OCI-LY3 (cell line): ENCODE data around the gene OR9G1.

Source experiments
- H2AFZ ChIP-seq: fragments of 200-600, 300-600 bp; shearing (Covaris generic); 2 replicates; pipeline ENCODE4 v1.6.0; 2014; ENCODE audit warnings: antibody characterized with exemption, low read depth, low read length
- H3K27ac ChIP-seq: fragments of 200-600, 300-600 bp; sonication (generic); 2 replicates; pipeline ENCODE4 v1.5.1; 2014; ENCODE audit warnings: mild to moderate bottlenecking, low read length, moderate library complexity, mixed read lengths
- H3K27me3 ChIP-seq: fragments of 200-600, 300-600 bp; sonication (generic); 2 replicates; pipeline ENCODE4 v1.6.1; 2014; ENCODE audit warnings: low read depth, low read length, mixed read lengths
- H3K36me3 ChIP-seq: fragments of 200-600, 300-600 bp; sonication (generic); replicated peaks from 2 replicates; pipeline ENCODE3; 2014; ENCODE audit warnings: low read depth, low read length, mixed read lengths
- H3K4me1 ChIP-seq: fragments of 300-600, 200-600 bp; sonication (generic); 2 replicates; pipeline ENCODE4 v1.6.1; 2014; ENCODE audit warnings: low read length, mixed read lengths
- H3K4me2 ChIP-seq: fragments of 200-600, 300-600 bp; sonication (generic); 2 replicates; pipeline ENCODE4 v1.6.1; 2014; ENCODE audit warnings: low read length, mixed read lengths
- H3K4me3 ChIP-seq: fragments of 300-600, 200-600 bp; sonication (generic); 2 replicates; pipeline ENCODE4 v1.5.1; 2014; ENCODE audit warnings: antibody characterized with exemption, mild to moderate bottlenecking, low read length, moderate library complexity
- H3K79me2 ChIP-seq: fragments of 300-600, 200-600 bp; shearing (Covaris generic); 2 replicates; pipeline ENCODE4 v1.6.1; 2014; ENCODE audit warnings: mild to moderate bottlenecking, low read length, mixed read lengths
- H3K9ac ChIP-seq: fragments of 300-600, 200-600 bp; shearing (Covaris generic); 2 replicates; pipeline ENCODE4 v1.6.0; 2014; ENCODE audit warnings: mild to moderate bottlenecking, low read length, moderate library complexity
- H3K9me3 ChIP-seq: fragments of 200-600, 300-600 bp; shearing (Covaris generic); 2 replicates; pipeline ENCODE4 v1.6.1; 2014; ENCODE audit warnings: low read length, mixed read lengths; ENCODE audit not compliant: insufficient read depth
- H4K20me1 ChIP-seq: fragments of 200-600, 300-600 bp; sonication (generic); 2 replicates; pipeline ENCODE4 v1.6.1; 2016; ENCODE audit warnings: low read length, mixed read lengths; ENCODE audit not compliant: insufficient read depth
- EZH2phosphoT487 ChIP-seq: fragments of 200-600 bp; shearing (Covaris generic); IDR thresholded peaks from 2 replicates; pipeline ENCODE4 v1.6.1; 2018; ENCODE audit warnings: antibody characterized with exemption, mixed run types, low read depth
- TF ChIP-seq, protein P1 (sequence below): fragments of 200-600, 300-600 bp; sonication (generic); IDR thresholded peaks from 2 replicates; pipeline ENCODE4 v1.5.1; 2014; ENCODE audit warnings: antibody characterized with exemption, low read length, low read depth

Gene OR9G1

DNA sequence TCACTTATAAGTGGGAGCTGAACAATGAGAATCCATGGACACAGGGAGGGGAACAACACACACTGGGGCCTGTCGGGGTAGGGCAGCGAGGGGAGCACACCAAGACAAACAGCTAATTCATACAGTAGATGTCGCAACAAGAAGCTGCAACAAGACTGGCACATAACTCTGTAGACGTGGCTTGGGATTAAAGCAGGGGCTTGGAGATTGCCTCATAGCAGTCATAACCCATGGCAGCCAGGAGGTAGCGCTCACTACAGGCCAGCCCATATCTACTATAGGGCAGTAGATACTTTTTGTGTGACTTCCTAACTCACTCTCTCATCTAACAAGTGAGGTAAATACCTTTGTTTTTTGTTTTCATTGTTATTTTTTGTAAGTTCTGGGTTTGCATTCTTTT lies 51.3 kb downstream of the OR9G1 start:
- H3K4me2 ChIP-seq: no peak overlapping the region
- no peaks in the 10 kb centered on the region for H3K4me1 ChIP-seq
- no peaks in the 10 kb centered on the region for H4K20me1 ChIP-seq
- H3K4me3 ChIP-seq: no peak overlapping the region
- TF ChIP-seq, protein P1, sequence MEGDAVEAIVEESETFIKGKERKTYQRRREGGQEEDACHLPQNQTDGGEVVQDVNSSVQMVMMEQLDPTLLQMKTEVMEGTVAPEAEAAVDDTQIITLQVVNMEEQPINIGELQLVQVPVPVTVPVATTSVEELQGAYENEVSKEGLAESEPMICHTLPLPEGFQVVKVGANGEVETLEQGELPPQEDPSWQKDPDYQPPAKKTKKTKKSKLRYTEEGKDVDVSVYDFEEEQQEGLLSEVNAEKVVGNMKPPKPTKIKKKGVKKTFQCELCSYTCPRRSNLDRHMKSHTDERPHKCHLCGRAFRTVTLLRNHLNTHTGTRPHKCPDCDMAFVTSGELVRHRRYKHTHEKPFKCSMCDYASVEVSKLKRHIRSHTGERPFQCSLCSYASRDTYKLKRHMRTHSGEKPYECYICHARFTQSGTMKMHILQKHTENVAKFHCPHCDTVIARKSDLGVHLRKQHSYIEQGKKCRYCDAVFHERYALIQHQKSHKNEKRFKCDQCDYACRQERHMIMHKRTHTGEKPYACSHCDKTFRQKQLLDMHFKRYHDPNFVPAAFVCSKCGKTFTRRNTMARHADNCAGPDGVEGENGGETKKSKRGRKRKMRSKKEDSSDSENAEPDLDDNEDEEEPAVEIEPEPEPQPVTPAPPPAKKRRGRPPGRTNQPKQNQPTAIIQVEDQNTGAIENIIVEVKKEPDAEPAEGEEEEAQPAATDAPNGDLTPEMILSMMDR: no peak
- TF ChIP-seq EZH2phosphoT487: no peak
- H3K9me3 ChIP-seq: no peaks in the 10 kb centered on the region
- H3K79me2 ChIP-seq: no peaks in the 10 kb centered on the region
- no peaks in the 10 kb centered on the region for H3K36me3 ChIP-seq
- no peaks in the 10 kb centered on the region for H3K27me3 ChIP-seq
- H3K27ac ChIP-seq: no peak overlapping the region
- H3K9ac ChIP-seq: no peak overlapping the region
- H2AFZ ChIP-seq: no peak overlapping the region

DNA sequence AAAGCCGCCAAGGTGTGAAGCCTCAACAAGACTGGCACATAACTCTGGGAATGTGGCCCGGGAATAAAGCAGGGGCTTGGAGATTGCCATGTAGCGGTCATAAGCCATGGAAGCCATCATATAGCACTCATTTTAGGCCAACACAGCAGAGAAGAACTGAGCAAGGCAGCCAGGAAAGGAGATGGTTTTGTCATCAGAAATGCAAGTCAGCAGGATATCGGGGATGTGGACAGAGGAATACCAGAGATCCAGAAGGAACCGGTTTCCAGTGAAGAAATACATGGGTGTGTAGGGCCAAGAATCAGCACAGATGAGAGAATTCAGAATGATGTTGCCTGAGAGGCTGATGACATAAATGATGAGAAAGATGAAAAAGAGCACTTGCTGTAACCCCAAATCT lies 52.6 kb downstream of the OR9G1 start:
- Histone ChIP-seq H3K9me3 (no peaks in the 10 kb centered on the region), H2AFZ (no peak overlapping the region), H4K20me1 (no peaks in the 10 kb centered on the region), H3K4me2 (no peak overlapping the region), H3K4me3 (no peak overlapping the region), H3K4me1 (no peaks in the 10 kb centered on the region), H3K79me2 (no peaks in the 10 kb centered on the region), H3K36me3 (no peaks in the 10 kb centered on the region), H3K27ac (no peak overlapping the region), H3K27me3 (no peaks in the 10 kb centered on the region), H3K9ac (no peak overlapping the region)
- TF ChIP-seq, protein P1: no peak
- no peak for TF ChIP-seq EZH2phosphoT487
